Stomach (tissue), 9 donors: ENCODE results near the gene MTX1. TPM values are rescaled to one million over a fixed set of nuclear protein-coding genes. Genes with fewer than 3 reads are reported as not detected.
"Not testable (repeated sequence)": the region's sequence is repeated elsewhere in the genome, so short reads cannot be mapped to it uniquely, and the experiment has no call there.

Source experiments
- DNase-seq, 2 donors: peaks; one replicate each; pipeline versions ENCODE4 v3.0.0 to v3.0.0-alpha.2; 2013 to 2019
- H3K27ac ChIP-seq, 5 donors: fragments of 200-600 bp in 4 of 5; sonication (generic) in 4 of 5; one replicate each; pipeline ENCODE4 v1.5.1; 2013 to 2019; ENCODE audit warnings: mild to moderate bottlenecking in 1 of 5, moderate library complexity in 1 of 5
- H3K27me3 ChIP-seq, 3 donors: fragments of 200-600 bp; sonication (generic); one replicate each; pipeline ENCODE4 v1.5.1; 2017 to 2019; ENCODE audit warnings: mixed run types in 1 of 3
- H3K36me3 ChIP-seq, 4 donors: fragments of 200-600 bp; sonication (generic); 1 replicate in 3 of 4; 2 replicates in 1 of 4; pipeline ENCODE4 v1.5.1; 2016 to 2019
- H3K4me1 ChIP-seq, 4 donors: fragments of 200-600 bp; sonication (generic); one replicate each; pipeline ENCODE4 v1.5.1; 2016 to 2019
- H3K4me3 ChIP-seq, 4 donors: fragments of 200-600 bp; sonication (generic) in 3 of 4; one replicate each; pipeline ENCODE4 v1.5.1; 2016 to 2019; ENCODE audit warnings: mild to moderate bottlenecking in 1 of 4
- H3K9me3 ChIP-seq, 4 donors: fragments of 200-600 bp; sonication (generic); one replicate each; pipeline ENCODE4 v1.5.1; 2016 to 2019
- CTCF ChIP-seq, 7 experiments: fragments of 450-650 bp in 4 of 7; fragments of 200-600 bp in 3 of 7; sonication (generic) in 3 of 7; IDR thresholded peaks; one replicate each; pipeline ENCODE4 v1.5.1; 2016 to 2019; ENCODE audit warnings: antibody characterized with exemption in 7 of 7, control low read depth in 2 of 7, mild to moderate bottlenecking in 1 of 7
- EP300 ChIP-seq: sonication (generic); formaldehyde crosslinking; IDR thresholded peaks from one replicate; pipeline ENCODE4 v1.6.1; 2017; ENCODE audit warnings: antibody characterized with exemption
- POLR2A ChIP-seq, 4 donors: fragments of 450-650 bp; IDR thresholded peaks; one replicate each; pipeline ENCODE4 v1.6.1; 2016; ENCODE audit warnings: antibody characterized with exemption in 4 of 4, control low read depth in 2 of 4, mild to moderate bottlenecking in 1 of 4, moderate library complexity in 1 of 4
- POLR2AphosphoS5 ChIP-seq, 3 donors: sonication (generic); formaldehyde crosslinking; IDR thresholded peaks; one replicate each; pipeline ENCODE4 v1.6.1; 2016; ENCODE audit warnings: antibody characterized with exemption in 3 of 3
- WGBS, 5 donors: extraction: QIAGEN DNeasy Blood & Tissue Kit in 3 of 5; methylation state at CpG; one replicate each; pipeline versions ENCODE4 v1.1.5 to v1.1.7; 2013 to 2018; 5-methylcytosine and 5-hydroxymethylcytosine counted together
- intact Hi-C: fragments of 100-400 bp; cut with DNase I; formaldehyde crosslinking; loops from one replicate; pipeline ENCODE4 v1.15.1; 2023; ENCODE audit warnings: low total_unique reads
- polyA plus RNA-seq, 3 donors: library from polyadenylated mRNA; stranded (reverse); fragments of 200-250 nt; gene quantifications; one replicate each; pipeline ENCODE4 v1.2.3, GENCODE V29; 2013
- total RNA-seq, 5 donors: library from RNA; depleted of rRNA; stranded (reverse); fragments of >200 nt; gene quantifications; one replicate each; pipeline versions ENCODE4 v1.1.0 to v1.2.3, GENCODE V29; 2014 to 2016
- donor health status: healthy with polysubstance abuse.
- donor health status: Bipolar disorder and iron deficiency.
- donor health status: healthy.

The MTX1 gene
- total and polyA plus RNA-seq, 8 donors, result 1.2 to 71.1 (median 36.9) TPM

- peaks cover 7 to 20% (median 17%) of the 10 kb centered on the region in 4 donors for H3K4me1 ChIP-seq
- 88 to 98% (median 91%) methylated on average over 5 to 8 of the region's 9 CpGs for WGBS, 5 donors
- peaks cover 22 to 47% (median 45%) of the 10 kb centered on the region in 4 donors for H3K36me3 ChIP-seq
Measured at GRCh38 chr1:155235375-155235774, 26.9 kb downstream of the MTX1 start.

GRCh38 chr1:155236451-155236850, 28.0 kb downstream of the MTX1 start:
- intact Hi-C loops, result no loop called here
- Histone ChIP-seq H3K27ac (no peak overlapping the region), H3K36me3 (peaks cover 22 to 47% (median 45%) of the 10 kb centered on the region in 4 donors), H3K4me1 (peaks cover 15 to 30% (median 26%) of the 10 kb centered on the region in 4 donors), H3K27me3 (no peaks in the 10 kb centered on the region), H3K9me3 (no peaks in the 10 kb centered on the region), H3K4me3 (no peak overlapping the region)
- no peak for DNase-seq
- no peak for TF ChIP-seq EP300
- TF ChIP-seq POLR2AphosphoS5 (IDR thresholded peaks at IDR 0.05), result no peak
- TF ChIP-seq POLR2A (IDR thresholded peaks at IDR 0.05), result no peak
- no peak for TF ChIP-seq CTCF (IDR thresholded peaks at IDR 0.05)
- WGBS, 5 donors, result 75 to 84% (median 82%) methylated on average over 5 of the region's 5 CpGs

More at GRCh38 chr1:155235375-155235774, 26.9 kb downstream of the MTX1 start:
- H3K27me3 ChIP-seq, H3K4me3 ChIP-seq, intact Hi-C loops, DNase-seq, H3K27ac ChIP-seq, H3K9me3 ChIP-seq: not testable (repeated sequence)

GRCh38 chr1:155241069-155241679, 32.7 kb downstream of the MTX1 start:
- 15 to 19% (median 16%) methylated on average over 4 of the region's 4 CpGs for WGBS, 5 donors
- DNase-seq, result peak; percentile 80 to 93
- Histone ChIP-seq H3K27ac (peak overlapping the region in 4 of 5 donors; percentile 33 to 75 (median 56)), H3K9me3 (no peaks in the 10 kb centered on the region), H3K4me3 (peak overlapping the region; percentile 35 to 49 (median 47)), H3K4me1 (peaks cover 30 to 56% (median 46%) of the 10 kb centered on the region in 4 donors), H3K27me3 (no peaks in the 10 kb centered on the region), H3K36me3 (peaks cover 15 to 36% (median 33%) of the 10 kb centered on the region in 4 donors)
- TF ChIP-seq POLR2AphosphoS5 (IDR thresholded peaks at IDR 0.05) (peak; percentile 54 to 94 (median 78)), CTCF (IDR thresholded peaks at IDR 0.05) (no peak)
- intact Hi-C loops, result no loop called here

- Histone ChIP-seq H3K9me3 (no peaks in the 10 kb centered on the region), H3K27me3 (no peaks in the 10 kb centered on the region), H3K4me3 (no peak overlapping the region), H3K27ac (peak overlapping the region in 4 of 5 donors; percentile 33 to 75 (median 56)), H3K4me1 (peaks cover 30 to 56% (median 46%) of the 10 kb centered on the region in 4 donors), H3K36me3 (peaks cover 8 to 31% (median 27%) of the 10 kb centered on the region in 4 donors)
- TF ChIP-seq POLR2A (IDR thresholded peaks at IDR 0.05), result no peak
- WGBS, 5 donors, result 61 to 79% (median 73%) methylated on average over 4 of the region's 4 CpGs
- intact Hi-C loops, result no loop called here
- DNase-seq, result no peak
Measured at GRCh38 chr1:155241841-155242264, 33.4 kb downstream of the MTX1 start.

- no peaks in the 10 kb centered on the region for H3K9me3 ChIP-seq
- peak overlapping the region in 1 of 4 donors; percentile 60 for H3K4me3 ChIP-seq
- 71 to 86% (median 79%) methylated on average over 3 of the region's 3 CpGs for WGBS, 5 donors
- intact Hi-C loops, result no loop called here
- H3K27me3 ChIP-seq, result no peaks in the 10 kb centered on the region
- DNase-seq, result no peak
- peaks cover 30 to 56% (median 46%) of the 10 kb centered on the region in 4 donors for H3K4me1 ChIP-seq
- H3K27ac ChIP-seq, result peak overlapping the region in 4 of 5 donors; percentile 91 to 95 (median 94)
- no peak for TF ChIP-seq EP300
- no peak for TF ChIP-seq CTCF (IDR thresholded peaks at IDR 0.05)
- TF ChIP-seq POLR2AphosphoS5 (IDR thresholded peaks at IDR 0.05), result no peak
- TF ChIP-seq POLR2A (IDR thresholded peaks at IDR 0.05), result no peak
- peaks cover 9 to 31% (median 26%) of the 10 kb centered on the region in 4 donors for H3K36me3 ChIP-seq
Measured at GRCh38 chr1:155242805-155243358, 34.4 kb downstream of the MTX1 start.
